WTC11 (cell line): Measurements from ENCODE around the gene NDOR1. TPM values are rescaled to one million over a fixed set of nuclear protein-coding genes. Genes with fewer than 3 reads are reported as not detected.

Experiments
- ATAC-seq: fragments of 200-7000 bp; cut with Tn5 transposase; 2 replicates; pipeline ENCODE4 v1.10.0; 2021; ENCODE audit warnings: mild to moderate bottlenecking, moderate library complexity
- CTCF ChIA-PET: fragments of 300-600 bp; sonication (Branson Sonifier 250); formaldehyde crosslinking; loops from one replicate; lab custom pipeline; 2021; ENCODE audit warnings: antibody characterized with exemption; lab: Charles Lee
- POLR2A ChIA-PET: fragments of 350-600 bp; sonication (Branson Sonifier 250); formaldehyde crosslinking; loops from one replicate; lab custom pipeline; 2021; ENCODE audit warnings: antibody characterized with exemption; lab: Charles Lee
- DNase-seq: peaks from one replicate; pipeline ENCODE4 v3.0.0; 2021; ENCODE audit warnings: low spot score
- H3K27ac Mint-ChIP-seq: 2 replicates; pipeline ENCODE4 v1.8.0; 2021; ENCODE audit warnings: mixed read lengths
- H3K27me3 Mint-ChIP-seq: 2 replicates; pipeline ENCODE4 v1.8.0; 2021; ENCODE audit warnings: low read depth, mild to moderate bottlenecking, moderate library complexity, mixed read lengths
- H3K36me3 Mint-ChIP-seq: 2 replicates; pipeline ENCODE4 v1.8.0; 2021; ENCODE audit warnings: mixed read lengths
- H3K4me1 Mint-ChIP-seq: 2 replicates; pipeline ENCODE4 v1.8.0; 2022; ENCODE audit warnings: mixed read lengths
- H3K4me3 Mint-ChIP-seq: 2 replicates; pipeline ENCODE4 v1.8.0; 2021; ENCODE audit warnings: mild to moderate bottlenecking, moderate library complexity, mixed read lengths
- H3K9me3 Mint-ChIP-seq: 2 replicates; pipeline ENCODE4 v1.8.0; 2021; ENCODE audit warnings: mixed read lengths
- ATF1 ChIP-seq: sonication (generic); formaldehyde crosslinking; IDR thresholded peaks from 2 replicates; pipeline ENCODE4 v1.8.1; 2023; ENCODE audit warnings: mild to moderate bottlenecking, moderate library complexity, missing genetic modification reagents
- CREM ChIP-seq: sonication (generic); formaldehyde crosslinking; IDR thresholded peaks from 2 replicates; pipeline ENCODE4 v1.8.1; 2022; ENCODE audit warnings: mild to moderate bottlenecking, missing genetic modification reagents, moderate library complexity
- EMX1 ChIP-seq: fragments of 250-450 bp; sonication (Bioruptor Pico); IDR thresholded peaks from 2 replicates; pipeline ENCODE4 v1.8.0; 2021; ENCODE audit warnings: mild to moderate bottlenecking
- FOXP1 ChIP-seq: sonication (generic); formaldehyde crosslinking; IDR thresholded peaks from 2 replicates; pipeline ENCODE4 v1.8.0; 2022; ENCODE audit warnings: missing genetic modification reagents, mild to moderate bottlenecking, moderate library complexity, borderline replicate concordance
- GABPB1 ChIP-seq: sonication (generic); formaldehyde crosslinking; IDR thresholded peaks from 2 replicates; pipeline ENCODE4 v1.8.1; 2023; ENCODE audit warnings: mild to moderate bottlenecking, missing genetic modification reagents
- IRF2 ChIP-seq: sonication (generic); formaldehyde crosslinking; IDR thresholded peaks from 2 replicates; pipeline ENCODE4 v1.8.0; 2022; ENCODE audit warnings: low read depth, missing genetic modification reagents, borderline replicate concordance
- JUN ChIP-seq: sonication (generic); formaldehyde crosslinking; IDR thresholded peaks from 2 replicates; pipeline ENCODE4 v1.8.0; 2023; ENCODE audit warnings: mild to moderate bottlenecking, missing genetic modification reagents
- KAT7 ChIP-seq: sonication (generic); formaldehyde crosslinking; IDR thresholded peaks from 2 replicates; pipeline ENCODE4 v1.8.1; 2023; ENCODE audit warnings: missing genetic modification reagents, mild to moderate bottlenecking, borderline replicate concordance
- MYBL2 ChIP-seq: sonication (generic); formaldehyde crosslinking; IDR thresholded peaks from 2 replicates; pipeline ENCODE4 v1.8.1; 2023; ENCODE audit warnings: mild to moderate bottlenecking, moderate library complexity, missing genetic modification reagents
- OVOL2 ChIP-seq: fragments of 250-450 bp; sonication (Bioruptor Pico); IDR thresholded peaks from 2 replicates; pipeline ENCODE4 v1.9.0; 2021; ENCODE audit warnings: mild to moderate bottlenecking, borderline replicate concordance
- RELA ChIP-seq: sonication (generic); formaldehyde crosslinking; IDR thresholded peaks from 2 replicates; pipeline ENCODE4 v1.8.1; 2022; ENCODE audit warnings: missing genetic modification reagents, mild to moderate bottlenecking, borderline replicate concordance
- SMAD3 ChIP-seq: sonication (generic); formaldehyde crosslinking; IDR thresholded peaks from 2 replicates; pipeline ENCODE4 v1.8.0; 2022; ENCODE audit warnings: missing genetic modification reagents, mild to moderate bottlenecking, borderline replicate concordance
- SP1 ChIP-seq: sonication (generic); formaldehyde crosslinking; conservative IDR thresholded peaks from 2 replicates; pipeline ENCODE4 v1.8.1; 2022; ENCODE audit warnings: missing genetic modification reagents
- ZNF396 ChIP-seq: fragments of 250-450 bp; sonication (Bioruptor Pico); IDR thresholded peaks from 2 replicates; pipeline ENCODE4 v1.8.0; 2021; ENCODE audit warnings: mild to moderate bottlenecking, moderate library complexity, borderline replicate concordance
- ZNF671 ChIP-seq: fragments of 250-450 bp; sonication (Bioruptor Pico); IDR thresholded peaks from 2 replicates; pipeline ENCODE4 v1.8.0; 2021; ENCODE audit warnings: mild to moderate bottlenecking
- total RNA-seq: library from RNA; stranded (reverse); gene quantifications from 3 replicates; pipeline ENCODE4 v1.2.3, GENCODE V29; 2021
- TF ChIP-seq, protein P1 (sequence below): sonication (generic); formaldehyde crosslinking; IDR thresholded peaks from 2 replicates; pipeline ENCODE4 v1.8.0; 2022; ENCODE audit warnings: mild to moderate bottlenecking, missing genetic modification reagents
- TF ChIP-seq, protein P2 (sequence below): sonication (generic); formaldehyde crosslinking; IDR thresholded peaks from 2 replicates; pipeline ENCODE4 v1.8.1; 2022; ENCODE audit warnings: low read depth, mild to moderate bottlenecking, moderate library complexity, missing genetic modification reagents, borderline replicate concordance
- TF ChIP-seq, protein P3 (sequence below): sonication (generic); formaldehyde crosslinking; IDR thresholded peaks from 2 replicates; pipeline ENCODE4 v1.8.1; 2023; ENCODE audit warnings: mild to moderate bottlenecking, missing genetic modification reagents, moderate library complexity
- TF ChIP-seq, protein P4 (sequence below): fragments of 250-450 bp; sonication (Bioruptor Pico); IDR thresholded peaks from 2 replicates; pipeline ENCODE4 v1.8.0; 2021; ENCODE audit warnings: mild to moderate bottlenecking
- TF ChIP-seq, protein P5 (sequence below): sonication (generic); formaldehyde crosslinking; IDR thresholded peaks from 2 replicates; pipeline ENCODE4 v1.8.1; 2023; ENCODE audit warnings: mild to moderate bottlenecking, missing genetic modification reagents, moderate library complexity

Gene NDOR1
- total RNA-seq, 1 experiment from 2014 or later = 49.0 TPM

DNA sequence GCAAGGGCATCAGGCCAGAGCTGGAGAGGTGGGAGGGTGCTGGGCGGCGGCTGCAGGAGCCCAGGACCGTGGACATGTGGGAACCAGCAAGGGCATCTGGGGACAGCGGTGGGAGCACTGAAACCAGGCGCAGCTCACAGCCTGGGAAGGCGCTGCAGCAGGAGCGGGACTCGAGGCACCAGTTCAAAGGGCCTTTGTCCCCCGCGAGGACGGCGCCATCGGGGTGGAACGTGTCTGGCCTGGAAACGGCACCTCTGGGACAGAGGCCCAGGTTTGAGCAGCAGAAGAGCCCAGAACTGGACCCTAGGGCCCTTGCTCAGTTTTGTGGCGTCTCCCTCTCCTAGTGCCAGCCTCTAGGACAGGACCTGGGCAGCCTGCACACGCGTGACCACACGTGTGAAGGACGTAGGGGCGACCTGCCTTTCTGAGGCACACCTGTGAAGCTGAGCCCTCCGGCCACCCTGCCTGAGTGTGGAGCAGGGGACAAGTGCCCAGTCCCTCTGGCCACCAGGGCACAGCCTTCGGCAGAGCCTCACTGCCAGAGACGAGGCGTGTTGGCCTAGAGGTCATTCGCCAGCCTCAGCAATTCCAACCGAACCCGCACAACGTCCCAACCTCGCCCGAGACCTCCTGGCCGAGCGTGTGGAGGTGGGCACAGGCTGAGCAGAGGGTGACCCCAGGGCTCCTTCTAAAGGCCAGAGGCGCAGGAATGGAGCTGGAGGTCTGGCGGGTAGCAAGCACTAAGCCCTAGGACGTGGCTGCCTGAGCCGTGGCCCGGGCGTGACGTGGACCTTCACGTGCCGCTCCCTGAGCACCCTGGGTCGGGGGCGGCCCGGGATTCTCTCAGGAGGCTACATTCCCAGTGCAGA lies 31.5 kb upstream of the NDOR1 start:
- DNase-seq (no peak), ATAC-seq (no peak)
- ChIA-PET POLR2A (interaction anchor here (0.7 to 1.8 kb wide), 3 partner anchors 12 to 61 kb away, joined by 3 to 6 read pairs (median 3); no protein-coding TSS in a partner anchor), CTCF (interaction anchor here (0.8 to 3.6 kb wide), 26 partner anchors 12 to 152 kb away, joined by 3 to 40 read pairs (median 10); partner anchors contain the start of genes ABCA2, ANAPC2, CYSRT1 and GRIN1)
- peaks cover 22% of the 10 kb centered on the region for H3K27me3 Mint-ChIP-seq
- H3K4me1 Mint-ChIP-seq = peaks cover 6% of the 10 kb centered on the region
- no peaks in the 10 kb centered on the region for H3K36me3 Mint-ChIP-seq
- H3K9me3 Mint-ChIP-seq = no peaks in the 10 kb centered on the region
- 0 out of 2 replicates have a peak, but pooled peaks have one; percentile 35 for TF ChIP-seq RELA (CRISPR knock-in tag)
- TF ChIP-seq, protein P1, sequence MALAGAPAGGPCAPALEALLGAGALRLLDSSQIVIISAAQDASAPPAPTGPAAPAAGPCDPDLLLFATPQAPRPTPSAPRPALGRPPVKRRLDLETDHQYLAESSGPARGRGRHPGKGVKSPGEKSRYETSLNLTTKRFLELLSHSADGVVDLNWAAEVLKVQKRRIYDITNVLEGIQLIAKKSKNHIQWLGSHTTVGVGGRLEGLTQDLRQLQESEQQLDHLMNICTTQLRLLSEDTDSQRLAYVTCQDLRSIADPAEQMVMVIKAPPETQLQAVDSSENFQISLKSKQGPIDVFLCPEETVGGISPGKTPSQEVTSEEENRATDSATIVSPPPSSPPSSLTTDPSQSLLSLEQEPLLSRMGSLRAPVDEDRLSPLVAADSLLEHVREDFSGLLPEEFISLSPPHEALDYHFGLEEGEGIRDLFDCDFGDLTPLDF = no peak
- TF ChIP-seq, all 79 proteins: peak for 1
- no peak overlapping the region for H3K27ac Mint-ChIP-seq
- no peak overlapping the region for H3K4me3 Mint-ChIP-seq

DNA sequence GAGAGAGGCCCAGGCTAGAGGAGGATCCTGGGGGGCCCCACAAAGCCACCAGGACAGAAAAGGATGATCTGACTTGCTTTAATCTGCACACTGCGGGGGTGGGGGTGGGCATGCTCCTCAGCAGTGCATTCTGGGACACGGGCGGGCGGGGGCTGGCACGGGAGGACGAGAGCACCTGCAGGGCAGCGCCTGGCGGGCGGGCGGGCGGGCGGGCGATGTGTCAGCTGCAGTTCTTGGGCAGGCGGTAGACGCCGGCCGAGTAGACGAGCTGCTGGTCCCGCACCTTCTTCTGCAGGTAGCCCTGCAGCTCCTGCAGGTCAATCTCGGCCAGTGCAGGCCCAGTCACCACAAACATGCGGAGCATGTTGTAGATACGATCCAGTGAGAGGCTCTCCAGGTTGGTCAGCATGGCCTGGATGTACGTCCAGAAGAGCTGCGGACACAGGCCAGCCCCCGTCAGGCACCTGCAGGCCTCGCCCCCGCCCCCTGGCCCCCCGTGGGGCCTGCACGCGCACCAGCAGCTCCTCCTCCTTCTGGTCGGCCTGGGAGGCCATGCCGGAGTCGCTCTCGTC lies 30.7 kb upstream of the NDOR1 start:
- Mint-ChIP-seq H3K36me3 (no peaks in the 10 kb centered on the region), H3K4me1 (peaks cover 6% of the 10 kb centered on the region)
- ATAC-seq = peak; percentile 17
- ChIA-PET CTCF (interaction anchor here (0.5 to 3.6 kb wide), 33 partner anchors 13 to 248 kb away, joined by 3 to 40 read pairs (median 8); partner anchors contain the start of genes ABCA2, ANAPC2, CYSRT1 and EXD3), POLR2A (interaction anchor here (0.7 to 1.8 kb wide), 5 partner anchors 12 to 61 kb away, joined by 3 to 6 read pairs (median 3); no protein-coding TSS in a partner anchor)
- no peak for TF ChIP-seq FOXP1
- no peak for TF ChIP-seq GABPB1 (CRISPR knock-in tag)
- no peak for TF ChIP-seq ZNF396 (CRISPR knock-in tag)
- no peak for TF ChIP-seq ATF1 (CRISPR knock-in tag)
- no peak for TF ChIP-seq ZNF671 (CRISPR knock-in tag)
- no peak for TF ChIP-seq JUN (CRISPR knock-in tag)
- TF ChIP-seq CREM (CRISPR knock-in tag) = no peak
- no peak for TF ChIP-seq SMAD3 (CRISPR knock-in tag)
- TF ChIP-seq, protein P2, sequence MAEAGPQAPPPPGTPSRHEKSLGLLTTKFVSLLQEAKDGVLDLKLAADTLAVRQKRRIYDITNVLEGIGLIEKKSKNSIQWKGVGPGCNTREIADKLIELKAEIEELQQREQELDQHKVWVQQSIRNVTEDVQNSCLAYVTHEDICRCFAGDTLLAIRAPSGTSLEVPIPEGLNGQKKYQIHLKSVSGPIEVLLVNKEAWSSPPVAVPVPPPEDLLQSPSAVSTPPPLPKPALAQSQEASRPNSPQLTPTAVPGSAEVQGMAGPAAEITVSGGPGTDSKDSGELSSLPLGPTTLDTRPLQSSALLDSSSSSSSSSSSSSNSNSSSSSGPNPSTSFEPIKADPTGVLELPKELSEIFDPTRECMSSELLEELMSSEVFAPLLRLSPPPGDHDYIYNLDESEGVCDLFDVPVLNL (CRISPR knock-in tag) = no peak
- TF ChIP-seq, all 79 proteins: peak for 0
- Mint-ChIP-seq H3K9me3 (no peaks in the 10 kb centered on the region), H3K4me3 (peak overlapping the region; percentile 42; the same call in 1 of the 2 replicates), H3K27ac (no peak overlapping the region), H3K27me3 (peaks cover 21% of the 10 kb centered on the region)
- peak; percentile 42 for DNase-seq

DNA sequence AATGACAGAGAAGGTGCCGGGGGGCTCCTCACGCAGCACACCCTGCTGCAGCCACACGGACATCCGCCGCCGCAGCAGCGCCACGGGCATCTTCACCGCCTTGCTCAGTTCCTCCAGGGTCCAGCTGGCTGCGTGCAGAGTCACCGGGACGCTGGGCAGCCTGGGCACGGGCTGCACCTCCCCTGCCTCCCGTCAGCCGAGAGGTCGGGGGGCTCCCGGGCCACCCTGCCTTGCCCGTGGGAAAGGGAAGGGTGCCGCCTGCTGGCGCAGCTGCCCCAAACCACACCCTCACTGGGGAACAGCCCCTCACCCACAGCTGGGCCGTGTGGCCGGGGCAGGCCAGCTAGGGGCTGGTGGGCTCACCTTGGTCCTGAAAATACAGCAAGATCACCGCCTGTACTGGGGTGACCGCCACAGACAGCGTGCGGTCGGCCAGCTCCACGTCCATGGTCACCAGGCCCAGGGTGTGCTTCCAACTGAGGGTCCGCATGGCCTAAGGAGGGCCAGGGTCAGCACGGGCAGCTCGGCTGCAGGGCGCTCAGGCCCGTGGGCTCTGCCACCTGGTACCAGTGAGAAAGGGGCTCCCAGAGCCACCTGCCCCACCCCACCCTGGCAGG lies 30.0 kb upstream of the NDOR1 start:
- ChIA-PET POLR2A (interaction anchor here (1.0 to 1.8 kb wide), 4 partner anchors 13 to 62 kb away, joined by 3 to 6 read pairs (median 3); no protein-coding TSS in a partner anchor), CTCF (interaction anchor here (0.5 to 3.6 kb wide), 37 partner anchors 8 to 247 kb away, joined by 3 to 40 read pairs (median 8); partner anchors contain the start of genes ABCA2, ANAPC2, CYSRT1 and EXD3)
- ATAC-seq (peak; percentile 63), DNase-seq (peak; percentile 64)
- H3K36me3 Mint-ChIP-seq = no peaks in the 10 kb centered on the region
- peak overlapping the region; percentile 42; the same call in 1 of the 2 replicates for H3K4me3 Mint-ChIP-seq
- H3K4me1 Mint-ChIP-seq = peaks cover 2% of the 10 kb centered on the region
- no peaks in the 10 kb centered on the region for H3K9me3 Mint-ChIP-seq
- H3K27me3 Mint-ChIP-seq = peaks cover 15% of the 10 kb centered on the region
- H3K27ac Mint-ChIP-seq = no peak overlapping the region
- TF ChIP-seq KAT7 (CRISPR knock-in tag) = no peak
- TF ChIP-seq EMX1 (CRISPR knock-in tag) = 0 out of 2 replicates have a peak, but pooled peaks have one; percentile 67
- no peak for TF ChIP-seq SP1
- TF ChIP-seq IRF2 (CRISPR knock-in tag) = no peak
- TF ChIP-seq, protein P3, sequence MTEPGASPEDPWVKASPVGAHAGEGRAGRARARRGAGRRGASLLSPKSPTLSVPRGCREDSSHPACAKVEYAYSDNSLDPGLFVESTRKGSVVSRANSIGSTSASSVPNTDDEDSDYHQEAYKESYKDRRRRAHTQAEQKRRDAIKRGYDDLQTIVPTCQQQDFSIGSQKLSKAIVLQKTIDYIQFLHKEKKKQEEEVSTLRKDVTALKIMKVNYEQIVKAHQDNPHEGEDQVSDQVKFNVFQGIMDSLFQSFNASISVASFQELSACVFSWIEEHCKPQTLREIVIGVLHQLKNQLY (CRISPR knock-in tag) = no peak
- no peak for TF ChIP-seq OVOL2 (CRISPR knock-in tag)
- TF ChIP-seq, protein P4, sequence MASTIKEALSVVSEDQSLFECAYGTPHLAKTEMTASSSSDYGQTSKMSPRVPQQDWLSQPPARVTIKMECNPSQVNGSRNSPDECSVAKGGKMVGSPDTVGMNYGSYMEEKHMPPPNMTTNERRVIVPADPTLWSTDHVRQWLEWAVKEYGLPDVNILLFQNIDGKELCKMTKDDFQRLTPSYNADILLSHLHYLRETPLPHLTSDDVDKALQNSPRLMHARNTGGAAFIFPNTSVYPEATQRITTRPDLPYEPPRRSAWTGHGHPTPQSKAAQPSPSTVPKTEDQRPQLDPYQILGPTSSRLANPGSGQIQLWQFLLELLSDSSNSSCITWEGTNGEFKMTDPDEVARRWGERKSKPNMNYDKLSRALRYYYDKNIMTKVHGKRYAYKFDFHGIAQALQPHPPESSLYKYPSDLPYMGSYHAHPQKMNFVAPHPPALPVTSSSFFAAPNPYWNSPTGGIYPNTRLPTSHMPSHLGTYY = no peak
- TF ChIP-seq MYBL2 (CRISPR knock-in tag) = no peak
- TF ChIP-seq ZNF671 (CRISPR knock-in tag) = no peak
- TF ChIP-seq, protein P5, sequence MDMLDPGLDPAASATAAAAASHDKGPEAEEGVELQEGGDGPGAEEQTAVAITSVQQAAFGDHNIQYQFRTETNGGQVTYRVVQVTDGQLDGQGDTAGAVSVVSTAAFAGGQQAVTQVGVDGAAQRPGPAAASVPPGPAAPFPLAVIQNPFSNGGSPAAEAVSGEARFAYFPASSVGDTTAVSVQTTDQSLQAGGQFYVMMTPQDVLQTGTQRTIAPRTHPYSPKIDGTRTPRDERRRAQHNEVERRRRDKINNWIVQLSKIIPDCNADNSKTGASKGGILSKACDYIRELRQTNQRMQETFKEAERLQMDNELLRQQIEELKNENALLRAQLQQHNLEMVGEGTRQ (CRISPR knock-in tag) = peak; percentile 44
